Mesenteric fat pad (tissue), 1 donor: Measurements from ENCODE around the gene ATXN7L1. TPM values are rescaled to one million over a fixed set of nuclear protein-coding genes. Genes with fewer than 3 reads are reported as not detected.
A peak's percentile ranks its signal among the peaks of the same experiment; 100 is the strongest.

Source experiments
- DNase-seq: peaks from one replicate; pipeline ENCODE4 v3.0.0-alpha.2; 2020; ENCODE audit warnings: low spot score
- total RNA-seq: library from RNA; stranded (reverse); fragmentation: NEBNext Ultra II Directional; extraction: Animal tissue kit (Norgen Biotek cat#: 25700); gene quantifications from one replicate; pipeline ENCODE4 v1.2.1, GENCODE V29; 2021
- donor health status: DM: yes; HTN: yes; CAD: no.

The ATXN7L1 gene
- total RNA-seq, 1 donor from 2014 or later: 23.8 TPM

- DNase-seq: no peak
These were observed 193.9 kb downstream of the ATXN7L1 start for GRCh38 chr7:105682341-105683060.

- no peak for DNase-seq
These were observed 195.8 kb downstream of the ATXN7L1 start for GRCh38 chr7:105680505-105681187.

- peak; percentile 93 for DNase-seq
These were observed 197.4 kb downstream of the ATXN7L1 start for GRCh38 chr7:105678811-105679495.

GRCh38 chr7:105677817-105678573 is 198.4 kb downstream of the ATXN7L1 start:
- no peak for DNase-seq

GRCh38 chr7:105677410-105677730 is 199.0 kb downstream of the ATXN7L1 start:
- no peak for DNase-seq

- DNase-seq: no peak
These were observed 200.4 kb downstream of the ATXN7L1 start for GRCh38 chr7:105675934-105676371.

- DNase-seq: no peak
These were observed 202.0 kb downstream of the ATXN7L1 start for GRCh38 chr7:105674200-105674920.

GRCh38 chr7:105673367-105674084 is 202.9 kb downstream of the ATXN7L1 start:
- DNase-seq: no peak

- no peak for DNase-seq
These were observed 203.6 kb downstream of the ATXN7L1 start for GRCh38 chr7:105672801-105673200.

- no peak for DNase-seq
These were observed 210.1 kb downstream of the ATXN7L1 start for GRCh38 chr7:105666324-105666723.

GRCh38 chr7:105665684-105666083 is 210.7 kb downstream of the ATXN7L1 start:
- DNase-seq: no peak

- no peak for DNase-seq
These were observed 211.4 kb downstream of the ATXN7L1 start for GRCh38 chr7:105664816-105665525.

- no peak for DNase-seq
These were observed 213.4 kb downstream of the ATXN7L1 start for GRCh38 chr7:105662998-105663397.

GRCh38 chr7:105661625-105662024 is 214.8 kb downstream of the ATXN7L1 start:
- DNase-seq: no peak

GRCh38 chr7:105656922-105657521 is 219.4 kb downstream of the ATXN7L1 start:
- no peak for DNase-seq

- DNase-seq: no peak
These were observed 220.7 kb downstream of the ATXN7L1 start for GRCh38 chr7:105655500-105656380.

GRCh38 chr7:105655067-105655466 is 221.3 kb downstream of the ATXN7L1 start:
- no peak for DNase-seq

- DNase-seq: no peak
These were observed 222.2 kb downstream of the ATXN7L1 start for GRCh38 chr7:105654095-105654686.
